ENCODE measurements around the gene FCAMR.

FCAMR gene

GRCh38 chr1:206998816-206999215, 28.6 kb upstream of the FCAMR start:
- DNase-seq, result no peak

- no peak for DNase-seq
These were observed 22.5 kb upstream of the FCAMR start for GRCh38 chr1:206992790-206993189.

- DNase-seq, result no peak
These were observed 17.6 kb upstream of the FCAMR start for GRCh38 chr1:206987873-206988272.

GRCh38 chr1:206986885-206987284, 16.6 kb upstream of the FCAMR start:
- no peak for DNase-seq

DNA sequence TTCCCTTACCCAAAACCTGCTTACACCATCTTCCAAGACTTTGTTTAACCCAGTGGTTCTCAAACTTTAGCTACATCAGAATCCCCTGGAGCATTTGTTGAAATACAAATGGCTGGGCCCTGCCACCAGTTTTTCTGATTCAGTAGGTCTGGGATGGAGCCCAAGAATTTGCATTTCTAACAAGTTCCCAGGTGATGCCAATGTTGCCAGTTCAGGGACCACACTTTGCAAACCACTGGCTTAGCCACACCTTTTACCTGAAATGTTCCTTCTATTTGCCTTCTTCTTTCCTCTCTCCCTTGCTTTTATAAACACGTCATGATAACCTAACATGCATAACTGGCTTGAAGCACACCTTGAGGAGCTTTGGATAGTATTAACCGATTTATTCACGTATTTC, 16.1 kb upstream of the FCAMR start:
- no peak for DNase-seq

DNA sequence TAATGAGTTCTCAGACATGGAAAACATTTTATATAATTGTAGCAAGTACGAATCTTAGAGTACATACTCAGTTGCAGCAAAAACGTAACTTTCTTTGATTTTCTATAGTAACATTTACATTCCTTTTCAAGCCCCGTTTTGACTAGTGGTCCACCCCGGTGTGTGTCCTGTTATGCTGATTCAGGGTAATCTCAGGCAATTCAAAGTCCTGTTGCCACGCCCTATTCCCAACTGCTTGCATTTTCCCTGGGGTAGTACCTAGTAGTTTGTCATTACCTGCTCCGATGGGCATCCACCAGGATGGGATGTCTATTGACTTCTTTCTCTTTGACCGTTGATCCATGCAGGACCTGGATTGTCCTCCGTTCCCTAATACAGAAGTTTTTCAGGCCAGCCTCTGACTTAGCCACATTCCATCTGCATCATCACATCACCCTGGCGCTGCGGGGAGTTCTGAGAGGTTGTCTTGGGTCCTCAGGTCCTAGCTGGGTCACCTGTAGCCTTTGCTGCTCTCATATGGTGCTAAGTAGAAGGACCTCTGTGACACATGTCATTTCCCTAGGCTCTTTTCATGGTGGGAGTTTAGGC, 15.0 kb upstream of the FCAMR start:
- no peak for DNase-seq

GRCh38 chr1:206982216-206982615, 12.0 kb upstream of the FCAMR start:
- peak; percentile 48 to 65 (median 53) for DNase-seq

DNA sequence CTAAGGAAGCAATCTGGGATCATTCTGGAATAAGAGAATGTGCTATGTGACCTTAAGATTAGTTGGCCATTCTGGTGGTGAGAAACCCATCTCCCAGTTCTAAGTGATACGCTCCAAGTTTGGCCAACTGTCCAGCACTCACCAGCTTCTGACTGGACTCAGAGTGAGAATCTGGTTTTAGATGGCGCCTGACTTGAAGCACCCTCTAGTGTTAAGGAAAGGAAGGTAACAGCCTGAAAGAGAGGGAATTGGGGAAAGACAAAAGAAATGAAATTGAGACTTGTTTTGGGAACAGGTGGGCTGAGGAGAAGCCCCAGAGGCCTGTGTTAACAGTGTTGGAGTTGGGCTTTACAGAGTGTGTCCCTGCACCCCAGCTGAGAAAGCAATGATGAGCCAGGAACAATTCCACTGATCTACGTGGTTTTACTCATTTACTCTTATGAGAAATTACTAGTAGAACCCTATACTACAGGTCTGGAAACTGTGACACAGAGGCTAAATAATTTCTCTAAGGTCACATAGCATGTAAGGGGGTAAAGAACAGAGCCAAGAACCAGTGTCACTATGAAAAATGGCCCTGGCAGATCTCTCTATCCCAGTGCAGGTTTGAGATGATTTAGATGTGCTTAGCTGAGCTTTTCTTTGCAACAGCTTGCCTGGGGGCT, 9.3 kb upstream of the FCAMR start:
- no peak for DNase-seq

DNA sequence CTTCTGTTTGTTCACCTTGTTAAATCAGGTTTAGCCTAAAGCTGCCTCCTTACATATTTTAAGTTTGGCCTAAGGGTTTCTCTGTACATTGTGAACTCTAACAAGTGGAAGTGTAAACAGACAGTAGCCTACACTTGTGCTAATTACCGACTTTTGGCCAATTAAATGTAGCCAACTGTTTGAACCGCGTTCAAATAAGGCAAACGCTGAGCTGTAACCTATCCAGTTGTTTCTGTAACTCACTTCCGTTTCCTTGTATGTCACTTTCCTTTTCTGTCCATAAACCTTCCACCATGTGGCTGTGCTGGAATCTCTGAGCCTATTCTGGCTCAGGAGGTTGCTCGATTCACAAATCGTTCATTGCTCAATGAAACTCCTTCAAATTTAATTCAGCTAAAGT, 8.0 kb upstream of the FCAMR start:
- no peak for DNase-seq

GRCh38 chr1:206975306-206975705, 5.0 kb upstream of the FCAMR start:
- no peak for DNase-seq

DNA sequence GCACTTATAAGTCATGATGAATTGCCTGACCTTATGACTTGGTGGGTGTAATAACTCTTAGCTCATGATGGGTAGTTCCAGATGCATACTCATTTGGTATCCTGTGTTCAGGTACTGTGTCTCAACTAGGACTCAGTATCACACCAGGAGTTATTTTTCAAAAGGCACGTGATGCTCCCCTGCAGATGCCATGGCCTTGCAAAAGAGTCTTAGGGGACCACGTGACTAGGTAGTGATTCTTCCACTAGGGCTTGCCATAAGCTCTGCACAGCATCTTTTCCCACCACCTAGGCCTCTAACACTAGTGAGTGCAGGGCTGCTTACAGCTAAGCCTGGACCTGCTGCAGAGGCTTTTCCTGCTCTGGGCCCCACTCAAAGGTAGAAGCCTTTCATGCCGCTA, 3.9 kb upstream of the FCAMR start:
- DNase-seq, result no peak

DNA sequence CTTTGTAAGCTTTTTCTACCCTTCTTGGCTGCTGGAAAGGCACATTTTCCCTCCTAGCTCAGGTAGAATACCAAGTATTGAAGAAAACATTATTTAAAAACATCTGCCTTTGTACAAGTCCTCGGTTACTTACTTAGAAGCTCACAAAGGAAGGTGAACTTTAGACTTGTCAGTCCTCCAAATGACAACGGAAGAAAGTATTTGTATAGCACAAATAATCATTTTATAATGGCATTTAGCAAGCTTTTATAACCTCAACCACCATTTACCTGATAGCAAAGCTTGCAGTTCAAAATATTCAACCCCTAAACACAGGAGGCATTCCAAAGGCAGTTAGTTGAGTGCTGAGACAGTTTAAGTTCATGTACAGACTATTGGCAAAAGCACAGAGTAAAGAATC, 2.5 kb upstream of the FCAMR start:
- no peak for DNase-seq

- DNase-seq, result no peak
These were observed 882 bp upstream of the FCAMR start for GRCh38 chr1:206971029-206971655.

GRCh38 chr1:206969090-206969489, 1.2 kb downstream of the FCAMR start:
- DNase-seq, result no peak

GRCh38 chr1:206967096-206967849, 3.0 kb downstream of the FCAMR start:
- peak in 1 of 6 experiments; percentile 6 for DNase-seq

DNA sequence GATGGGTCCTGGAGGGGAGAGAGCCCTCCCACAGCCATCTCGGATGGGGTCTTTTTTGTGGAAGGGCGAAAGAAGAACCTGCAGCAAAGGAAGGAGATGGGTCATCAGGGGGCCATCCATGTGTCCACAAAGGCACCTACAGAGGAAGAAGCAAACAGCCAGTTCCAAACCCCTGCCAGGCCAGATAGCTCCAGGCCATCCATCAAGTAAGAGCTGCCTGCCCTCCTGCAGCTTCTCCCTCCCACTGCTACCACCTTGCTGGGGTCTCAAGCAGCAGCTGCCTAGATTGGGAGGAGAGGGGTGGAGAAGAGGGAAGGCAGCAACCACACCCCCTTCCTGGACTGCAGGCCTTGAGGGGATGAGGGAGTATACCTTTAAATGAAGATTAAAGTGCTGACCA, 4.5 kb downstream of the FCAMR start:
- no peak for DNase-seq

GRCh38 chr1:206963740-206964139, 6.5 kb downstream of the FCAMR start:
- no peak for DNase-seq

- no peak for DNase-seq
These were observed 7.0 kb downstream of the FCAMR start for GRCh38 chr1:206963119-206963712.

DNA sequence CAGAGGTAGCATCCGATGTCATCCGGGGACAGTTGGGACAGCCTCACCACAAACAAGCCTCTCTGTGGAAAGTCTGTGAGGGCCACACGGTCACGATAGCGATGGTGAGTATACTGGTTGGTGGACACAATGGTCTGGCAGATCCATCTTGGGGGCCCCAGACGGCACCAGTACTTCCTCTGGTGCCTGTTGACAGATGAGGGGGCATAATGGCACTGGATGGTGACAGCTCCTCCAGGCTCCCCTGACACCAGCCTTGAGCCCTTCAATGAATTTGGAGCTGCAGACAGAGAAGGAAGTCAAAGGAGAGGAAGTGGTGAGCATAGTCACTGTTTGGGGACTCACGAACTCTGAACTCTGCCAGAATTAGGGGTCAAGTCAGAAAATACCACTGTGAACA, 8.0 kb downstream of the FCAMR start:
- no peak for DNase-seq

- DNase-seq, result no peak
These were observed 8.6 kb downstream of the FCAMR start for GRCh38 chr1:206961668-206962067.

GRCh38 chr1:206960676-206961386, 9.4 kb downstream of the FCAMR start:
- no peak for DNase-seq

- DNase-seq, result no peak
These were observed 12.1 kb downstream of the FCAMR start for GRCh38 chr1:206958144-206958543.

DNA sequence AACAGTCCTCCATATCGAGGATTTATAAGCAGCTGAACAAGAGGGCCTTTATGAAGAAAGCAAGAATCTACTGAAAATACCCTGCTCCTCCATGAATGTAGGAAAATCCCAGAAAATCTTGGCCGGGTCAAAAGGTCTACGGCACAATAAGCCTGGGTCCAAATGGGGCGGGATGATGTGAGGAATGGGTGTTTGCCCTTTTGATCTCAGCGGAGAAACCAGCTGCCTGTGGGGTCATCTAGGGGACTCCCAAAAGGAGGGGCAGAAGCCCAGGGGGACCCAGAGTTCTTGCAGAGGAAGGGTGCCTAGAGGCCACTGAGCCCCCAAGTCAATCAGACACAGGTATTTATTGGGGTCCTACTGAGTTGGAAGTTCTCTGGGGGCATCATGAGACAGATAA, 12.6 kb downstream of the FCAMR start:
- DNase-seq, result no peak
